HepG2 (cell line): Measurements from ENCODE around the gene RIPOR1. TPM values are rescaled to one million over a fixed set of nuclear protein-coding genes. Genes with fewer than 3 reads are reported as not detected.

Experiments used
- E2F1 ChIP-seq: sonication (generic); formaldehyde crosslinking; IDR thresholded peaks from 2 replicates; pipeline ENCODE4 v1.5.0; 2020; ENCODE audit warnings: missing genetic modification reagents
- HMGA1 ChIP-seq: sonication (generic); formaldehyde crosslinking; conservative IDR thresholded peaks from 2 replicates; pipeline ENCODE4 v1.4.0; 2020; ENCODE audit warnings: missing genetic modification reagents
- NCOA5 ChIP-seq: sonication (generic); formaldehyde crosslinking; IDR thresholded peaks from 2 replicates; pipeline ENCODE4 v1.4.0; 2020; ENCODE audit warnings: missing genetic modification reagents
- ZBTB33 ChIP-seq: sonication (generic); formaldehyde crosslinking; IDR thresholded peaks from 2 replicates; pipeline ENCODE4 v1.4.0; 2020; ENCODE audit warnings: missing genetic modification reagents
- ZNF746 ChIP-seq: sonication (generic); formaldehyde crosslinking; IDR thresholded peaks from 2 replicates; pipeline ENCODE4 v1.8.0; 2022; ENCODE audit warnings: mild to moderate bottlenecking, missing genetic modification reagents
- ZSCAN29 ChIP-seq: sonication (generic); formaldehyde crosslinking; conservative IDR thresholded peaks from 2 replicates; pipeline ENCODE4 v1.4.0; 2020; ENCODE audit warnings: mild to moderate bottlenecking, missing genetic modification reagents
- polyA plus RNA-seq, 8 experiments: library from polyadenylated mRNA; depleted of rRNA in 3 of 8; stranded (reverse) in 7 of 8; unstranded in 1 of 8; fragments of >200 nt; fragmentation: Illumina TruSeq in 4 of 8; extraction: Trizol in 4 of 8; gene quantifications; 2 replicates each; pipeline versions ENCODE4 v1.2.1 to v1.2.3, GENCODE V29; 2011 to 2016; ENCODE audit warnings: low read depth in 4 of 8, missing spikeins in 1 of 8, mixed read lengths in 1 of 8; ENCODE audit not compliant: insufficient read depth in 1 of 8
- total RNA-seq, 5 experiments: library from RNA; depleted of rRNA; stranded (reverse); fragments of >200 nt; fragmentation: Illumina TruSeq; extraction: Trizol; gene quantifications; 2 replicates each; pipeline ENCODE4 v1.2.3, GENCODE V29; 2016; ENCODE audit warnings: low read depth in 1 of 5
- TF ChIP-seq, protein P1 (sequence below): sonication (generic); formaldehyde crosslinking; IDR thresholded peaks from 2 replicates; pipeline ENCODE4 v1.4.0; 2020; ENCODE audit warnings: mild to moderate bottlenecking, missing genetic modification reagents
- TF ChIP-seq, protein P2 (sequence below): sonication (generic); formaldehyde crosslinking; IDR thresholded peaks from 2 replicates; pipeline ENCODE4 v1.4.0; 2020; ENCODE audit warnings: missing genetic modification reagents
- TF ChIP-seq, protein P3 (sequence below): sonication (generic); formaldehyde crosslinking; IDR thresholded peaks from 2 replicates; pipeline ENCODE4 v1.8.1; 2022; ENCODE audit warnings: mild to moderate bottlenecking, missing genetic modification reagents
- TF ChIP-seq, protein P4 (sequence below): sonication (generic); formaldehyde crosslinking; IDR thresholded peaks from 2 replicates; pipeline ENCODE4 v1.4.0; 2020; ENCODE audit warnings: missing genetic modification reagents

The RIPOR1 gene
- total and polyA plus RNA-seq, 2 of the 13 experiments (the other 11 are each of a cell fraction or from before 2014, with no cell fraction given): 4.6 to 8.1 TPM

GRCh38 chr16:67537636-67538591 is 9.3 kb downstream of the RIPOR1 start (continued):
- TF ChIP-seq, protein P1, sequence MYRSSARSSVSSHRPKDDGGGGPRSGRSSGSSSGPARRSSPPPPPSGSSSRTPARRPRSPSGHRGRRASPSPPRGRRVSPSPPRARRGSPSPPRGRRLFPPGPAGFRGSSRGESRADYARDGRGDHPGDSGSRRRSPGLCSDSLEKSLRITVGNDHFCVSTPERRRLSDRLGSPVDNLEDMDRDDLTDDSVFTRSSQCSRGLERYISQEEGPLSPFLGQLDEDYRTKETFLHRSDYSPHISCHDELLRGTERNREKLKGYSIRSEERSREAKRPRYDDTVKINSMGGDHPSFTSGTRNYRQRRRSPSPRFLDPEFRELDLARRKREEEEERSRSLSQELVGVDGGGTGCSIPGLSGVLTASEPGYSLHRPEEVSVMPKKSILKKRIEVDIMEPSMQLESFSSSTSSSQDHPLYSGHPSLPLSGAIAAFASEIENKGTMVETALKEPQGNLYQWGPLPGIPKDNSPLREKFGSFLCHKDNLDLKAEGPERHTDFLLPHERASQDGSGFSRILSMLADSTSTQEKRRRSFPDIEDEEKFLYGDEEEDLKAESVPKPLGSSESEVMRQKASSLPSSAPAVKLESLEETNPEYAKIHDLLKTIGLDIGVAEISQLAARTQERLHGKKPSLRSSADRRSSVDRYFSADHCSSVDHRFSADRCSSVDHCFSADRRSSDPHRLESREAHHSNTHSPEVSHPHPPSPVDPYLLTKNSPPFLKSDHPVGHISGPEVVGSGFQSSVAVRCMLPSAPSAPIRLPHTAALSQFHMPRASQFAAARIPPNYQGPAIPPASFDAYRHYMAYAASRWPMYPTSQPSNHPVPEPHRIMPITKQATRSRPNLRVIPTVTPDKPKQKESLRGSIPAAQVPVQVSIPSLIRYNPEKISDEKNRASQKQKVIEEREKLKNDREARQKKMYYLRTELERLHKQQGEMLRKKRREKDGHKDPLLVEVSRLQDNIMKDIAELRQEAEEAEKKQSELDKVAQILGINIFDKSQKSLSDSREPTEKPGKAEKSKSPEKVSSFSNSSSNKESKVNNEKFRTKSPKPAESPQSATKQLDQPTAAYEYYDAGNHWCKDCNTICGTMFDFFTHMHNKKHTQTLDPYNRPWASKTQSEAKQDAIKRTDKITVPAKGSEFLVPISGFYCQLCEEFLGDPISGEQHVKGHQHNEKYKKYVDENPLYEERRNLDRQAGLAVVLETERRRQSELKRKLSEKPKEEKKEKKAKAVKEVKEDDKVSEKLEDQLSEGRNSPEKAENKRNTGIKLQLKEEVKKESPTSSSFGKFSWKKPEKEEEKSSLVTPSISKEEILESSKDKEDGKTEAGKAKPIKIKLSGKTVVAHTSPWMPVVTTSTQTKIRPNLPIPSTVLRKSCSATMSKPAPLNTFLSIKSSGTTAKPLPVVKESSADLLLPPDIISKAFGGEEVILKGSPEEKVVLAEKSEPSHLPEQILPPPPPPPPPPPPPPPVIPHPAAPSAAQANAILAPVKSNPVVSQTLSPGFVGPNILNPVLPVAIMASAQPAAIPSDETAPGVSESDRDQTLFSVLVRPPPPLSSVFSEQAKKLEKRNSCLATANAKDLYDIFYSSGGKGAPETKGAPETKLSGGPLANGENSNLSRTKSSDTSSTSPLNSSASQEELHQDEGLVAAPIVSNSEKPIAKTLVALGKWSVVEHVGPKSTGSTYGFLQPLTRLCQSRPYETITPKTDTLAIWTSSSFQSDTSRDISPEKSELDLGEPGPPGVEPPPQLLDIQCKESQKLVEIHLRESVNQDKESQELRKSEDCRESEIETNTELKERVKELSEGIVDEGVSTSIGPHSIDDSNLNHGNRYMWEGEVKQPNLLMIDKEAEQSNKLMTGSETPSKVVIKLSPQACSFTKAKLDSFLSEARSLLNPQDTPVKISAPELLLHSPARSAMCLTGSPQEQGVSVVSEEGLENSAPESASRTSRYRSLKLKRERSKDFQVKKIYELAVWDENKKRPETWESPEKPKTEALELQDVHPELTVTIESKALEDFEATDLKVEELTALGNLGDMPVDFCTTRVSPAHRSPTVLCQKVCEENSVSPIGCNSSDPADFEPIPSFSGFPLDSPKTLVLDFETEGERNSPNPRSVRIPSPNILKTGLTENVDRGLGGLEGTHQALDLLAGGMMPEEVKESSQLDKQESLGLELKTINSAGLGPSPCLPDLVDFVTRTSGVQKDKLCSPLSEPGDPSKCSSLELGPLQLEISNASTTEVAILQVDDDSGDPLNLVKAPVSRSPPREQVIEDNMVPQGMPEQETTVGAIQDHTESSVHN (CRISPR knock-in tag): no peak
- TF ChIP-seq, protein P2, sequence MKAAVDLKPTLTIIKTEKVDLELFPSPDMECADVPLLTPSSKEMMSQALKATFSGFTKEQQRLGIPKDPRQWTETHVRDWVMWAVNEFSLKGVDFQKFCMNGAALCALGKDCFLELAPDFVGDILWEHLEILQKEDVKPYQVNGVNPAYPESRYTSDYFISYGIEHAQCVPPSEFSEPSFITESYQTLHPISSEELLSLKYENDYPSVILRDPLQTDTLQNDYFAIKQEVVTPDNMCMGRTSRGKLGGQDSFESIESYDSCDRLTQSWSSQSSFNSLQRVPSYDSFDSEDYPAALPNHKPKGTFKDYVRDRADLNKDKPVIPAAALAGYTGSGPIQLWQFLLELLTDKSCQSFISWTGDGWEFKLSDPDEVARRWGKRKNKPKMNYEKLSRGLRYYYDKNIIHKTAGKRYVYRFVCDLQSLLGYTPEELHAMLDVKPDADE (CRISPR knock-in tag): no peak
- peak; percentile 77; the same call in 1 of the 2 replicates for TF ChIP-seq ZNF746 (CRISPR knock-in tag)
- TF ChIP-seq, protein P3, sequence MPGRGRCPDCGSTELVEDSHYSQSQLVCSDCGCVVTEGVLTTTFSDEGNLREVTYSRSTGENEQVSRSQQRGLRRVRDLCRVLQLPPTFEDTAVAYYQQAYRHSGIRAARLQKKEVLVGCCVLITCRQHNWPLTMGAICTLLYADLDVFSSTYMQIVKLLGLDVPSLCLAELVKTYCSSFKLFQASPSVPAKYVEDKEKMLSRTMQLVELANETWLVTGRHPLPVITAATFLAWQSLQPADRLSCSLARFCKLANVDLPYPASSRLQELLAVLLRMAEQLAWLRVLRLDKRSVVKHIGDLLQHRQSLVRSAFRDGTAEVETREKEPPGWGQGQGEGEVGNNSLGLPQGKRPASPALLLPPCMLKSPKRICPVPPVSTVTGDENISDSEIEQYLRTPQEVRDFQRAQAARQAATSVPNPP (CRISPR knock-in tag): no peak
- no peak; the same call in 1 of the 2 replicates for TF ChIP-seq E2F1 (CRISPR knock-in tag)
- TF ChIP-seq ZBTB33 (CRISPR knock-in tag): no peak
- TF ChIP-seq HMGA1 (CRISPR knock-in tag): no peak
- TF ChIP-seq, protein P4, sequence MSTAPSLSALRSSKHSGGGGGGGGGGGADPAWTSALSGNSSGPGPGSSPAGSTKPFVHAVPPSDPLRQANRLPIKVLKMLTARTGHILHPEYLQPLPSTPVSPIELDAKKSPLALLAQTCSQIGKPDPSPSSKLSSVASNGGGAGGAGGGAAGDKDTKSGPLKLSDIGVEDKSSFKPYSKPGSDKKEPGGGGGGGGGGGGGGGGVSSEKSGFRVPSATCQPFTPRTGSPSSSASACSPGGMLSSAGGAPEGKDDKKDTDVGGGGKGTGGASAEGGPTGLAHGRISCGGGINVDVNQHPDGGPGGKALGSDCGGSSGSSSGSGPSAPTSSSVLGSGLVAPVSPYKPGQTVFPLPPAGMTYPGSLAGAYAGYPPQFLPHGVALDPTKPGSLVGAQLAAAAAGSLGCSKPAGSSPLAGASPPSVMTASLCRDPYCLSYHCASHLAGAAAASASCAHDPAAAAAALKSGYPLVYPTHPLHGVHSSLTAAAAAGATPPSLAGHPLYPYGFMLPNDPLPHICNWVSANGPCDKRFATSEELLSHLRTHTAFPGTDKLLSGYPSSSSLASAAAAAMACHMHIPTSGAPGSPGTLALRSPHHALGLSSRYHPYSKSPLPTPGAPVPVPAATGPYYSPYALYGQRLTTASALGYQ: 0 out of 2 replicates have a peak, but pooled peaks have one; percentile 44
- no peak for TF ChIP-seq NCOA5 (CRISPR knock-in tag)
- TF ChIP-seq ZSCAN29: no peak
